Fibroblast of skin of back (primary cell): ENCODE results near the gene ADAMTS18.

Experiments
- DNase-seq: peaks from one replicate; pipeline ENCODE4 v3.0.0-alpha.2; 2013

Gene ADAMTS18

DNA sequence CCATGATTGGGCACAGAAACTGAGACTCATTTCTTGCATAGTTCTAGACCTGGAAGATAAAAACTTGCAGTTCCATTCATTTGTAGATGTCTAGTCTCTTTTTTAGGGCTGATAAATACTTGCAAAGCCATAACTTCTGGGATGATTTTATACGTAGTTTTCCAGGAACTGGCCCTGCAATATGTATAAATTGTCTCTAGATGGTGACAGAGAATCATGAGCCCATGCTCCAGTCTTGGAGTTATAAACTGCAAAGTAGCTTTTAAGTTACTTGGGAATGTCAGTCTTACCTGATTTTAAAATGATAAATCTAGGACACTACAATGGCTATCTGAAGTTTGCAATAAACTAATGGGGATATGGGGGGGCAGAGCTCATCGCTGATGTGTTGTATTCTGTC lies 3.0 kb upstream of the ADAMTS18 start:
- peak; percentile 32 for DNase-seq

DNA sequence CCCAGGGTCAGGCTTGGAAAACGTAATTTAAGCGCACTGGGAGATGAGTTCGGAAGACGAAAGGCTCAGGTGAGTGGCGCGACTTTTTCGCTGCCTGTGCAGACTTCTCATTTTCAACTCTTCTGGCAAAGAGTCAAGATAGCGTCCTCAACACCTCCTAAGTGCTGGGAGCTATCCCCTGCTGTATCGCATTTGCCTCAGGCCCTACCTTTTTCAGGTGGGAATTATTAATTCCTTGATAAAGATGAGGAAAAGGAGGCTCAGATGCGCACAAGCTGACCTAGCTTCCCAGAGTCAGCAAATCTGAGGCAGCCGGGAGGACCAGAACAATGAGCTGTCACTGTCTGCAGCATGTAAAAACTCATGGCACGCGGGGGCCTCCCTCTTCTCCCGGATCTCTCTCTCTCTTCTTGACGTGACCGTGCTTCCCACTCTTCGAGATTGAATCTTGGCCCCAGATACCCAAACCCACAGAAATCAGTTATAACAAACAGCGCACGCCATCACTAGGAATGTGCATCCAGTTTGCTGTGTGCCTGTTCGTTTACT lies 512 bp upstream of the ADAMTS18 start:
- no peak for DNase-seq

DNA sequence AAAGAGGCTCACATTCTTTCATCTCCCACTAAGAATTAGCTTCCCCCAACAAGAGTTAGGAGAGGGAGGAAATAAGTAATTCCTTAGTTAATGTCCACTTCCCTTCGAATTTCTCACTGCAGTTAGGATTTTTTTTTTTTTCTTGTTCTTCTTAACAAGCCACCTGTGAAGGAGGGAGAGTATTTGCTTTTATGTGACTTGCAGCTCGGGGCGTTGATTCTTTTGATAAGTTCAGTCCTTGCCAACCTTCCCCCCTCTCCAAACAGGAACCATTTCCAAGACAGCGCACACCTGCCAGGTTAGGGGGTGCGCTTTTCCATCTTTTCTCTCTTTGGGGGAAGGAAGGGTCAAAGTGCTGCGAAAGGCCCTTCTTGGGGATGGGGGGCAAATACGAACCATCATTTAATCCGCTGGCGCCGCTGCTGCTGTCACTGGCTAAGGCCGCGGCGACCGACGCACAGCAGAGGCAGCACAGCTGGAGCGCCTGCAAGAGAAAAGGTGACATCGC lies 758 bp downstream of the ADAMTS18 start:
- DNase-seq, result no peak

DNA sequence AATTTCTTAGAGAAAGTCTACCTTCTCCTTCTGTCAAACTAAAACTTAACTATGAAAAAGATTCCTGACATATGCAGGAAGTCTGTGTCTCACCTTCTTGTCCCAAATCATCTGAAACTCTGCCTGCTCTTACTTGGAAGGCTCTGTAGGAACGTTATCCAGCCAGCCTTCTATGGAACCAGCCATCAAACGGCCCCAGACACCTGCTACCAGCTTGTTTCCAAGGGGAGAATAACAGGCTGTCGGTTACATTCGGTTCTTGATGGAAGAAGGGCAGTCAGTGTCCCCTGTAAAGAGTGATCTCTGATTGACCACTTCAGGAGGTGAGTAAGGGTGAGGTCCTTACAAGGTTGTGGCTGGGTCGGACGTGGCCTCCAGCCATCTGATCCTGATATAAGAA lies 1.7 kb downstream of the ADAMTS18 start:
- no peak for DNase-seq

DNA sequence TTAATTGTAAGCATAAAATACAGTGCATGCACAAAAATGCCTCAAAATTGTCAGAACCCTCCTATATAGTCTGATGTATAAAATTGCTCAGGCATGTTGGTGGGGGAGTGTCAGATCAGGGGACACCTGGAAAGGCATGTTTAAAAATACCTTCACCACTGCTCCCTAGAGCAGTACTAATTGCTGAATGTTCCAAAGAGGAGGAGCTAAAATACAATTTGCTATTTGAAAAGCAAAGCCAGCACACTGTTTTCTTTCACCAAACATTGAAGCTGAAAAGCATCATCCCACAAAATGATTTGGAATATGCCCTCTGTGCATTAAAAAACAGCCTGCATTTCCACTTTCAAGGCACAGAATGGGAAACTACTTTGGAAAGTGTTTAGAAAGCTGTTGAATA lies 2.6 kb downstream of the ADAMTS18 start:
- DNase-seq, result no peak

DNA sequence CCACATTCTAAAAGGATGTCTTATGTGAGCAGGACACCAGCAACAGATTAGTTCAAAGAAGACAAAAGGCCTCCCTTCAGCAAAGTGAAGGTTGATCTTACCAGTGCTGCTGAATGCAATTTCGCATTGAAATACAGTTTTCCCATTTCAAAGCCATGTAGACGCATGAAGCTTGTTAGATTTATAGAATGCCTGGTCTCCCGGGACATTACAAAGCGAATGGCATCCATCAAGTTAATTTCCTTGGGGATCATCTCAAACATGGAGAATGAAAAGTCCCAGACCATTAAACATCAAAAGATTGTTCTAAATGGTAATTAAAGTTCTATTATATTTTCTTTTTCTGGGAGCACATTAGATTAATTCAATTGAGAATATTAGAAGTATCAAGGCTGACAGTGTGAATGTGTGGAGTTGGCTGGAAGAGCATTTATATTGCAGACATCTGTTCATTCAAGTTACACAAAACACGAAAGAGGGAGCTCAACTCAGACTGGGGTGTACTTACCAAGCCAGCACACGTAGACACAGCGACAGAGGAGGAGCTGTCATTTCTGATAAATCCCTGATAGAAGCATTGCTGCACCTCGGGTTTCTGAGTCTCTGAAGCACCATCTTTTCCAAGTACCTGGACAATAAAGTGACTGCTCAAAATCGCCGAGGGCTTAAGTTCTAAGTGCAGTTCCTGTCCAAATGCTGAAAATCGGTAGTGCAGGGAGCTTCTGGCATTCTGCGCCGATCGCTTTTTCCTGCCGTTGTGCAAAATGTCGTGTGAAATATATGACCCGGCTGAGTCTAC lies 3.8 kb downstream of the ADAMTS18 start:
- DNase-seq, result no peak

DNA sequence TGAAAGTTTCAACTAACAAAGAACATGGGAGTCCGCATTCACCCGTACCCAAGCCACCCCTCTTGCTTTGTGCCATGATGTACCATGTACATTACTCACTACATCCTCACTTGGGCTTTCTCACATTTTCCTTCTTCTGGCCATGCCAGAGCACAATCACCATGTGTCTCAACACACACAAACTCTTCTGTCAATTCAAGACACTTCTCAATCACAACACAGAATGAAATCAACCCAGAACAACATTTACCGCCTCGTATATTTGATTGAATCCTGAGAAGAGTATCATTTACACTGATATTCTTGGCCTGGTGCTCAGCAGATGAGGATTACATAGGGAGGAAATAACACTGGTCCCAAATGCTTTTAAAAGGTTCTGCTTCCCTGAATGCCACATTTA lies 4.5 kb downstream of the ADAMTS18 start:
- no peak for DNase-seq

DNA sequence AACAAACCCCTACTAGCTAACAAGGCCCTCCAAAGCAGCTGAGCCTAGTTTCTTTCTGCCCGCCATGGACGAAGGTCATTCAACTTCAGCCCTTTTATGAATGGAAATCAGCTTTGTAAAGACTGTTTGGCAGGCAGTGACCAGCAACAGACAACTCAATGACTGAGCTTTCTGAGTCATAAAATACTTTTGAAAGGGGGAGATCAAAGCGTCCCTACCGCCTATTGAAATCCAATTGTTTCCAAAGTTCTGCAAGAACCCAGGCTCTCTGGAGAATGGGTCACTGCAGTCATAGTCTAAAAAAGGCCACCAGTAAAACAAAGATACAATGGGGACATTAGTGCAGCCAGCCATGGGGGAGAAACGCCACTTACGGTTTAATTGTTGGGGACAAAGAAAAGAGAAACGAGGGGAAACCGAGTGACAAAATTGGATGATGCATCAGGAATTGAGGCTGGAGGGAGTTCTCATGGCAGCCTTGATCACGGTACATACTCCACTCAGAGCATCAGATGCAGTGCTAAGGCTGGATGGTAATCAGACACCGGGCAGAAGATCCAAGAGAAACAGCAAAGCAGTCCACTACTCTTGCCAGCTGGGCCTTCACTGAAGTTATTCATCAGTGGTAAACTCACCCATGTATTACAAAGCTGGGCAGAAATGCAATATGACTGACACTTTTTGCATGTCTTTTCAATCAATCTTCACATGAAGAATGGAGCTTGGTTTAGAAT lies 9.8 kb downstream of the ADAMTS18 start:
- DNase-seq, result peak; percentile 6

DNA sequence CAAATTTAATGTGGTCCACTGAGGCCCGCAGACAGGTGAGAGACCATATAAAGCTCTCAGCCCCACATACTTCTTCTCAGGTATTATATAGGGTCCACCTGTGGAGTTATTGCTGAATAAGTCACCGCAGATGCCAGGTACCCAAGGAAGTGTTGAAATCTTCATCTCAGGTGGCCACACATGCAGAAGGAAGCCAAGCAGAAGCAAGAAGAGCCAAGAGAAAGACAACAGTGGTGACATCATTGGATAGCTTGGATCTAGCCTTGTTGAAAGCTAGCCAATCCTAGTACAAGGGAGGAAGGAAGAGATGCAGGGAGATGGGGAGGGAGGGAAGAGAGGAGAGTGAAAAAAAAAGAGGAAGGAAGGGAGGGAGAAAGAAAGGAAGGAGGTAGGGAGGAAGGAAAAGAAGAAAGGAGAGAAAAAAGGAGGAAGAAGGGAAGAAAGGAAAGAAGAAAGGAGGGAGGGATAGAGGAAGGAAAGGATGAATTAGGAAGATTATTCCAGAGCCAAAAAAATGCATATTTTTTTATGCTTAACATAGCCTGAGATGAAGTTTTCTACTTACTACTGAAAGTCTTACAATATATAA lies 12.5 kb downstream of the ADAMTS18 start:
- no peak for DNase-seq

DNA sequence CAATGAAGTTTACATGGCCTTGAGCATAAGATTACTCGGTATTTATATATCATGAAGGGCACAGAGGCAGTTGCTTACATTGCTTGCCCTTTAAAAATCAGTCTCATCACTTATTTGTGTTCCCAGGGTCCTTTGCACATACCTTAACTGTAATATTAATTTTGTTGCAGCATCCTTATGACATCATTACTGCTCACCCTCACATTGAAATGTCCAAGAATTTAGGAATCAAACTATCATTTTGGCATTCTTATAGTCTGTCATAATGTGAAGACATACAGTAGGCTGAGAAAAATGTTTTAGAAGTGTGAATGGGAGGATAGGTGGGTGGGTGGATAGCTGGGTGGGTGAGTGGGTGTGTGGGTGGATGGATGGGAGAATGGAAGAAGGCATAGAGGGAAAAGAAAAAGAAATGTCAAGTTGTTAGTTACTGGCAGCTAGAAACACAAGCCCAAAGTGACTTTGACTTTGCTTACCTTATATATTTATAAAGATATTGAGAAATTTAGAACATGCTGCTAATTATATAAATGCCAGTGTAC lies 17.8 kb downstream of the ADAMTS18 start:
- no peak for DNase-seq

DNA sequence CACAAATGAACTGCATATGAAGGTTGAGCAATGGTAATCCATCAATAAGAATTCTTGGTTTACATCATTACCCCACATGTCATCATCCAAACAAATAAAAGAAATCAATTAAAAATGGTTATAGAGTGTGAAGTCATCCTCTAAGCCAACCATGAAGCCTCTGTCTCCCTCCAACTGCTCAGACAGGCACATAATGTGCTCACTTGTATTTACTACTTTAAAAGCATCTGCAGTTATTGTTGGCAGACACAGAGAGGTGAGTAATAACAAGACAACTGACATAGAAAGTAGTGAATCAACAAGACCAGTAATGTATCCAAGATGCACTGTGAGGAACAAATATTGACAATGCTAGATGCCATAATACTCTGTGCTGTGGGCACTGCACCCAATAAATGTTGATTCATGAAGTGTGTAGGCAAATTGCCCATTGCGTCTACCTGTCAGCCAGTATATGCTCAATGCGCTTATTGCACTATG lies 20.0 kb downstream of the ADAMTS18 start:
- DNase-seq, result no peak

DNA sequence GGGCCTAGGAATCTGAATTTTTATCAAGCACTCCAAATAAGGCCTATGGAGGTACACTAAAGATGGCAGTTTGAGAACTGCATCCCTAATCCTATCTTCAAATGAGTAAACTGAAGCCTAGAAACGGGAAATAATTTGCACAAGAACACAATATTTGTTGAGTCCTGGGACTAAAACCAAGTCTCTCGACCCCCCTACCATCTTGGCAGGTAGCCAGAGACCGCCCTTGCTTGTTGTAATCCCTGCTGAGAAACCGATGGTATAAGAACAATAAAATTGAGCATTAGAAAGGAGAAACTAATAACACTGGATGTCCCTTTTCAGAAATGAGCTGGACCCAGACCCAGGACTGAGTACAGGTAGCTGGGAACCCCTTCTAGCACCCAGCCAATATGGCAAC lies 24.4 kb downstream of the ADAMTS18 start:
- DNase-seq, result no peak

DNA sequence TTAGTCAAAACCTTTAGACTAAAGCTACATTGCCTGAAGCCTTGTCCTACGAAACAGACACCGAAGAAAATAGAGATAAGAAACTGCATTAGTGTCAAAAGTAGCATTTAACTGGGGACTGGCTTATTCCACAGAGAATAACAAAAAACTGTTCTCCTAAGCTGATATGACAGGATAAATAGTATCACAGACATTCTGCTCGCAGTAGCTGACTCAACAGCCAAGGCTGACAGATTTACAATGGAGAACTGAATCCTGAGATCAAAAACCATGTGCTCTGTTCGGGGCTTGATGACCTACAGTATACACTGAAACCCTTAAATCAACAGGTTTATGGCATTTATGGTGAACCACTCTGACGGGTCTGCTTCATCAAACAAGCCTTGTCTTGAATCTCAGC lies 25.5 kb downstream of the ADAMTS18 start:
- no peak for DNase-seq

DNA sequence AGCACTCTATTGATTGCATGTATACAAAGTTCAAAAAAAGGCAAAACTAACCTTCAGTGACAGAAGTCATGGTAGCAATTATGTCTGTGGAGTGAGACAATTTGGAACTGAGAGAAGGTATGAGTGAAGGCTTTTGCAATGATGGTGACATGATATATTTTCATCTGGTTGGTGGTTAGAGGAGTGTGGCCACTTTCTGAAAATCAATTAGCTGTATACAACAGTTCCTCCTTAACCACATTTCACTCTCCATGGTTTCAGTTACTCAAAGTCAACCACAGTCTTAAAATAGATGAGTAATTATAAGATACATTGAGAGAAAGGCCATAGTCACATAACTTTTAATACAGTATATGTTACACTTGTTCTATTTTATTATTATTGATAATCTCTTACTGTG lies 26.2 kb downstream of the ADAMTS18 start:
- no peak for DNase-seq

DNA sequence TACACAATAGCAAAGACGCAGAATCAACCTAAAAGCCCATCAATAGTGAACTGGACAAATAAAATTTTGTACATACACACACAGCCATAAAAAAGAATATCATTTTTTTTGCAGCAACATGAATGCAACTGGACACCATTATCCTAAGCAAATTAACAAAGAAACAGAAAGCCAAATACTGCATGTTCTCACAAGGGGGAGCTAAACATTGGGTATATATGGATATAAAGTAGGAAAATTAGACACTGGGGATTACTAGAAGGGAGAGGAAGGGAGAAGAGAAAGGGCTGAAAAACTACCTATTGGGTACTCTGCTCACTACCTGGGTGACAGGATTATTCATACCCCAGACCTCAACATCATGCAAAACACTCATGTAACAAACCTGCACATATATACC lies 28.2 kb downstream of the ADAMTS18 start:
- peak; percentile 20 for DNase-seq

DNA sequence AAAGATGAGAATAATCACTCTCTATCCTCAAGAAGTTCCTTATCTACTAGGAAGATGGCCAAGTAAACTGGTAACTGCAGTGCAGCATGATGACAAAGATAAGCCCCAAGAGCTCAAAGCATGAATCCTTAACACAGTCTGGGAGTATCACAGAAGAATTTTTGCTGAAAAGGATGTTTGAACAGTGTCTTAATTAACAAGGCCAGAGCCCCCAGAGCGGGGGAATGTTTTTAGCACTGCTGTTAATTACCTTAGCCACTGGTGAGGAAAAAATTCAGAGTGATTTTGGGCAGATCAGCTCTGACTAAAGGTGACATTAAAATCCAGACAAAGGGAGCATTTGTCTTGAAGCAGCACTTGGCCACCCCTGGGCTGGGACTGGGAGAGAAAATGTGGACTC lies 30.1 kb downstream of the ADAMTS18 start:
- no peak for DNase-seq

DNA sequence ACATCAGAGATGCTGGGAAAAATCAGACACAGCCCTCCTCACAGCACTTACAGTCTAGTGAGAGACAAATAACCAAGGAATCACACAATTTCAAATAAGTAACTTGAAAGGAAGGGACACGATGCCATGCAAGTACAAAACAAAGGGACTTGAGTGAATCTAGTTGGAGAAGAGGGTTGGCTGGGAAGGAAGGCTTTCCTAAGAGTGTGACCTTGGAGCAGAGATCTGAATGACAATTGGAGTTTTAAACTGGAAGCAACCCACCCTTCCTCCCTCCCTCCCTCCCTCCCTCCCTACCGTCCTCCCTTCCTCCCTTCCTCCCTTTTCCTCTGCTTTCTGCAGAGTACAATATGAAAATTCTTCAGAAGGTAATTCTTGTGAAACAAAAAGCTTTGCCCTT lies 31.1 kb downstream of the ADAMTS18 start:
- DNase-seq, result no peak

DNA sequence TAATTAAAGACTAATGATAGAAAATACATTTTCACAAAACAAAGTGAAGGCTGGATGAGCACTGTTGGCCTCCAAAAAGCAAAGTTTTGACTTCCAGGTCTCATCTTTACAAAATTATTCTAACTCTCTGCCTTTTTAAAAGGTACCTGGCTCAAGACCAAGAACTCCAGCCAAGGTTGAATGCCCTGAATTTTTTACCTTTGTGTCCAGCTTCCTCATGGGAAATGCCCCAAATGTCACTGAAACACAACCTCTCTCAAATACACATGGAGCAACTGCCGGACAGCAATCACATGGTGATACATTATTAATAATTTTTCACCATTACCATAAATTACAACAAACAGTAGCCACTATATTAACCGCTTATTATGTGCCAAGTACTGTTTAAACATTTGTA lies 32.2 kb downstream of the ADAMTS18 start:
- no peak for DNase-seq

DNA sequence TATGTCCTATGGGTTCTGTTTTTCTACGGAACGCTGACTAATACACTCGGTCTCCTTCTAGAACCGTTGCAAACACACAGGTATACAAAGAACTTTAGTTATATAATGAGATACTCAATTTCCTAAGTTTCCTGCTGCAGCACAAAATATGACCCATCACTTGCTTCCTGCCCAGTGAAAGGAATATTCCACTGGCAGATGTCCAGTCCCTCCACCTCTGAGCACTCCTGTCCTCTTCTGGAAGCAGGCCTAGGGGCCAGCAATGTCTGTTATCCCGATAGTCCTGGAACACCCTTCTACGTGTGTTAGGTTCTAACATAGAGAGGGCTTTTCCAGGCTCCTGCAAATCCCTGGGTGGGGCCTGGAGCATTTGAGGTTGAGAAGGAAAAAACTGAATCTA lies 32.7 kb downstream of the ADAMTS18 start:
- DNase-seq, result no peak

DNA sequence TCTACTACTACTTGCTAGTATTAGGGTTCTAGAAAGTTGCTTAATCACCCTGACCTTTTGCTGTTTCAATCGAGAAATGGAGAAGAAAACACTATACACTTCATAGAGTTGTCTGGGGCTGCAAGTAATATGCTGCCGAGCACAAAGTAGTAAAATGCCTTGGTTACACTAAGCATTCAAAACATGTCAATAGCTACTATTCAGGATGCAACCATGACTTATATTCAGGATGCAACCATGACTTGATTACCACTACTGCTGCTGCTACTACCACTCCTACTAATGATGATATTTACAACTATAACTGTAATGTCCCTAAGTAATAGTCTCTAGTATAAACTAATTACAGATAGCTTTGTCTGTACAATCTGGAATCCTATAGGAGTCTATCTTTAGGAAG lies 35.3 kb downstream of the ADAMTS18 start:
- no peak for DNase-seq

DNA sequence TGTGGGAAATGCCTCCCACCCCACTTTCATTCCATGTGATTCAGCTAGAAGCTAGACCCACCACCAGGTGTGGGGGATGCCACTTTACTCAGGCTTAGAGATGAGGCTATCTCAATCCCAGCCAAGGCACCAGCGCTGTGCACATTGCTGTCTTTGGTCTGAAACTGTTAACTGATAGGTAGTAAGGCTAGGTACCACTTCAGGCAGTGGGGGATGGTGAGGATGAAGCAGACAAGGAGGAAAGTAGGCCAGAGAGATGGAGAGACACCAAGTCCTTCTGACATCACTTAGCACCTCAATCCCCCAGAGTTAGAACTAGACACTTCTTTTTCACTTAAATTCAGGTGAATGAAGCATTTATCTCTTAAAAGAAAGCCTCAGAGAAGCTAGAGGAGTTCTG lies 35.8 kb downstream of the ADAMTS18 start:
- DNase-seq, result no peak

DNA sequence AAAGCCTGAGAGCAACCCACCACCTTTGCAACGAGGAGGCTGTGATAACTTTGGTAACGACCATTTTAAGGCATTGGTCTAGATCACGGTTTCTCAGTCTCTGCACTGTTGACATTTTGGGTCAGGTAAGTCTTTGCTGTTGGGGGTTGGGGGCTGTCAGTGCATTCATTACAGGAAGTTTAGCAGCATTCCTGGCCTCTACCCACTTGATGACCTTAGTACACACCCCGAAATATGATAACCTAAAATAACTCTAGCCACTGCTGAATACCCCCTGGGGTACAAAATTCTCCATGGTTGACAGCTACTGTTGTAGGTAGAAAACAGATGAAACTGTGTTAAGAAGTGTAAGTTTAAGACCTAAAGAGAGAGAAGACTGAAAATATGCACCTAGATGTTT lies 36.3 kb downstream of the ADAMTS18 start:
- DNase-seq, result no peak

DNA sequence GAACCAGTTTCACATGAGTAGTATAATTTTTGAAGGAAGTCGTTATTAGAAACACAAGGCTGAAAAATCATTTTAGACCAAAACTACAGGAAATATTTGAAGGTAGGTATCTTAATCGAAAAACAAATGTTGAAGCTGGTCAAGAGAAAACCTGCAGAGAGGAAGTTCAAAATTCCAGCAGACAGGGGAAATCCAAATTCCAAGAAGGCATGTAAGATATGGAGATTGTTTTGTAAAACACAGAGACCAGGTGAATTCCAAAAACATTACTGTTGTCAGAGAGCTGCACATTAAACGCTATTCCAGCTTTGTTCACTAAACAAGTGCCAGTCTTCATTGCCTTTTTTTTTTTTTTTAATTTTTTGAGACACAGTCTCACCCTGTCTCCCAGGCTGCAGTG lies 38.4 kb downstream of the ADAMTS18 start:
- no peak for DNase-seq
